HepG2 (cell line): Measurements from ENCODE around the gene ABHD10. TPM values are rescaled to one million over a fixed set of nuclear protein-coding genes. Genes with fewer than 3 reads are reported as not detected.

ENCODE experiments used
- HOXA3 ChIP-seq: sonication (generic); formaldehyde crosslinking; IDR thresholded peaks from 2 replicates; pipeline ENCODE4 v1.5.0; 2020; ENCODE audit warnings: missing genetic modification reagents
- NFATC3 ChIP-seq: sonication (generic); formaldehyde crosslinking; IDR thresholded peaks from 2 replicates; pipeline ENCODE4 v1.5.1; 2020; ENCODE audit warnings: mild to moderate bottlenecking, missing genetic modification reagents
- RXRB ChIP-seq: IDR thresholded peaks from 2 replicates; pipeline ENCODE4 v1.6.1; 2016; ENCODE audit warnings: borderline replicate concordance, missing genetic modification reagents, missing compliant biosample characterization
- SMARCC2 ChIP-seq: fragments of 450-650 bp; IDR thresholded peaks from 2 replicates; pipeline ENCODE4 v1.6.1; 2017; ENCODE audit warnings: antibody characterized with exemption, mild to moderate bottlenecking
- SOX5 ChIP-seq: IDR thresholded peaks from 2 replicates; pipeline ENCODE4 v1.6.1; 2016; ENCODE audit warnings: borderline replicate concordance
- ZNF354B ChIP-seq: sonication (generic); formaldehyde crosslinking; IDR thresholded peaks from 2 replicates; pipeline ENCODE4 v1.8.0; 2022; ENCODE audit warnings: mild to moderate bottlenecking, missing genetic modification reagents
- polyA plus RNA-seq, 8 experiments: library from polyadenylated mRNA; depleted of rRNA in 3 of 8; stranded (reverse) in 7 of 8; unstranded in 1 of 8; fragments of >200 nt; fragmentation: Illumina TruSeq in 4 of 8; extraction: Trizol in 4 of 8; gene quantifications; 2 replicates each; pipeline versions ENCODE4 v1.2.1 to v1.2.3, GENCODE V29; 2011 to 2016; ENCODE audit warnings: low read depth in 4 of 8, missing spikeins in 1 of 8, mixed read lengths in 1 of 8; ENCODE audit not compliant: insufficient read depth in 1 of 8
- total RNA-seq, 5 experiments: library from RNA; depleted of rRNA; stranded (reverse); fragments of >200 nt; fragmentation: Illumina TruSeq; extraction: Trizol; gene quantifications; 2 replicates each; pipeline ENCODE4 v1.2.3, GENCODE V29; 2016; ENCODE audit warnings: low read depth in 1 of 5
- TF ChIP-seq, protein P1 (sequence below): sonication (generic); formaldehyde crosslinking; IDR thresholded peaks from 2 replicates; pipeline ENCODE4 v1.4.0; 2020; ENCODE audit warnings: missing genetic modification reagents
- TF ChIP-seq, protein P2 (sequence below): sonication (generic); formaldehyde crosslinking; IDR thresholded peaks from 2 replicates; pipeline ENCODE4 v1.4.0; 2020; ENCODE audit warnings: missing genetic modification reagents, mild to moderate bottlenecking, borderline replicate concordance
- TF ChIP-seq, protein P3 (sequence below): IDR thresholded peaks from 2 replicates; pipeline ENCODE4 v1.6.1; 2016; ENCODE audit warnings: mild to moderate bottlenecking

Gene ABHD10
- total and polyA plus RNA-seq, 2 of the 13 experiments (the other 11 are each of a cell fraction or from before 2014, with no cell fraction given) = 22.8 to 50.2 TPM

DNA sequence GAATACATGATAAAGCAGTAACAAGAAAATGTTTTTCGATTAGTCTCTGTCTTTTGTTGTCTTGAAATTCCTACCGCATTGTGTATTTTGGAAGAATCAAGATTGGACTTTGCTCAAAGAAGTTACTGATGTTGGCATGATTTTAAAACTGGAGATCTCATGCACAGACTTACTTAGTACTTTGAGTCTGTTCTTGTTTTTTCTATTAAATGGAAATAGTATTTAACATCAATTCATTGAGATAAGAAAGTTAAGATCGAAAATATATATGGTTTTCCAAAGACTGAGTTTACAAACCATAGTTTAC, 2.6 kb downstream of the ABHD10 start (continued):
- TF ChIP-seq, protein P1, sequence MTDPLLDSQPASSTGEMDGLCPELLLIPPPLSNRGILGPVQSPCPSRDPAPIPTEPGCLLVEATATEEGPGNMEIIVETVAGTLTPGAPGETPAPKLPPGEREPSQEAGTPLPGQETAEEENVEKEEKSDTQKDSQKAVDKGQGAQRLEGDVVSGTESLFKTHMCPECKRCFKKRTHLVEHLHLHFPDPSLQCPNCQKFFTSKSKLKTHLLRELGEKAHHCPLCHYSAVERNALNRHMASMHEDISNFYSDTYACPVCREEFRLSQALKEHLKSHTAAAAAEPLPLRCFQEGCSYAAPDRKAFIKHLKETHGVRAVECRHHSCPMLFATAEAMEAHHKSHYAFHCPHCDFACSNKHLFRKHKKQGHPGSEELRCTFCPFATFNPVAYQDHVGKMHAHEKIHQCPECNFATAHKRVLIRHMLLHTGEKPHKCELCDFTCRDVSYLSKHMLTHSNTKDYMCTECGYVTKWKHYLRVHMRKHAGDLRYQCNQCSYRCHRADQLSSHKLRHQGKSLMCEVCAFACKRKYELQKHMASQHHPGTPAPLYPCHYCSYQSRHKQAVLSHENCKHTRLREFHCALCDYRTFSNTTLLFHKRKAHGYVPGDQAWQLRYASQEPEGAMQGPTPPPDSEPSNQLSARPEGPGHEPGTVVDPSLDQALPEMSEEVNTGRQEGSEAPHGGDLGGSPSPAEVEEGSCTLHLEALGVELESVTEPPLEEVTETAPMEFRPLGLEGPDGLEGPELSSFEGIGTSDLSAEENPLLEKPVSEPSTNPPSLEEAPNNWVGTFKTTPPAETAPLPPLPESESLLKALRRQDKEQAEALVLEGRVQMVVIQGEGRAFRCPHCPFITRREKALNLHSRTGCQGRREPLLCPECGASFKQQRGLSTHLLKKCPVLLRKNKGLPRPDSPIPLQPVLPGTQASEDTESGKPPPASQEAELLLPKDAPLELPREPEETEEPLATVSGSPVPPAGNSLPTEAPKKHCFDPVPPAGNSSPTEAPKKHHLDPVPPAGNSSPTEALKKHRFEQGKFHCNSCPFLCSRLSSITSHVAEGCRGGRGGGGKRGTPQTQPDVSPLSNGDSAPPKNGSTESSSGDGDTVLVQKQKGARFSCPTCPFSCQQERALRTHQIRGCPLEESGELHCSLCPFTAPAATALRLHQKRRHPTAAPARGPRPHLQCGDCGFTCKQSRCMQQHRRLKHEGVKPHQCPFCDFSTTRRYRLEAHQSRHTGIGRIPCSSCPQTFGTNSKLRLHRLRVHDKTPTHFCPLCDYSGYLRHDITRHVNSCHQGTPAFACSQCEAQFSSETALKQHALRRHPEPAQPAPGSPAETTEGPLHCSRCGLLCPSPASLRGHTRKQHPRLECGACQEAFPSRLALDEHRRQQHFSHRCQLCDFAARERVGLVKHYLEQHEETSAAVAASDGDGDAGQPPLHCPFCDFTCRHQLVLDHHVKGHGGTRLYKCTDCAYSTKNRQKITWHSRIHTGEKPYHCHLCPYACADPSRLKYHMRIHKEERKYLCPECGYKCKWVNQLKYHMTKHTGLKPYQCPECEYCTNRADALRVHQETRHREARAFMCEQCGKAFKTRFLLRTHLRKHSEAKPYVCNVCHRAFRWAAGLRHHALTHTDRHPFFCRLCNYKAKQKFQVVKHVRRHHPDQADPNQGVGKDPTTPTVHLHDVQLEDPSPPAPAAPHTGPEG = no peak
- TF ChIP-seq, protein P2, sequence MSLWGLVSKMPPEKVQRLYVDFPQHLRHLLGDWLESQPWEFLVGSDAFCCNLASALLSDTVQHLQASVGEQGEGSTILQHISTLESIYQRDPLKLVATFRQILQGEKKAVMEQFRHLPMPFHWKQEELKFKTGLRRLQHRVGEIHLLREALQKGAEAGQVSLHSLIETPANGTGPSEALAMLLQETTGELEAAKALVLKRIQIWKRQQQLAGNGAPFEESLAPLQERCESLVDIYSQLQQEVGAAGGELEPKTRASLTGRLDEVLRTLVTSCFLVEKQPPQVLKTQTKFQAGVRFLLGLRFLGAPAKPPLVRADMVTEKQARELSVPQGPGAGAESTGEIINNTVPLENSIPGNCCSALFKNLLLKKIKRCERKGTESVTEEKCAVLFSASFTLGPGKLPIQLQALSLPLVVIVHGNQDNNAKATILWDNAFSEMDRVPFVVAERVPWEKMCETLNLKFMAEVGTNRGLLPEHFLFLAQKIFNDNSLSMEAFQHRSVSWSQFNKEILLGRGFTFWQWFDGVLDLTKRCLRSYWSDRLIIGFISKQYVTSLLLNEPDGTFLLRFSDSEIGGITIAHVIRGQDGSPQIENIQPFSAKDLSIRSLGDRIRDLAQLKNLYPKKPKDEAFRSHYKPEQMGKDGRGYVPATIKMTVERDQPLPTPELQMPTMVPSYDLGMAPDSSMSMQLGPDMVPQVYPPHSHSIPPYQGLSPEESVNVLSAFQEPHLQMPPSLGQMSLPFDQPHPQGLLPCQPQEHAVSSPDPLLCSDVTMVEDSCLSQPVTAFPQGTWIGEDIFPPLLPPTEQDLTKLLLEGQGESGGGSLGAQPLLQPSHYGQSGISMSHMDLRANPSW (CRISPR knock-in tag) = no peak
- TF ChIP-seq NFATC3 (CRISPR knock-in tag) (no peak), HOXA3 (CRISPR knock-in tag) (no peak), SMARCC2 (no peak), ZNF354B (CRISPR knock-in tag) (no peak), SOX5 (CRISPR knock-in tag) (no peak), RXRB (CRISPR knock-in tag) (no peak)
- TF ChIP-seq, protein P3, sequence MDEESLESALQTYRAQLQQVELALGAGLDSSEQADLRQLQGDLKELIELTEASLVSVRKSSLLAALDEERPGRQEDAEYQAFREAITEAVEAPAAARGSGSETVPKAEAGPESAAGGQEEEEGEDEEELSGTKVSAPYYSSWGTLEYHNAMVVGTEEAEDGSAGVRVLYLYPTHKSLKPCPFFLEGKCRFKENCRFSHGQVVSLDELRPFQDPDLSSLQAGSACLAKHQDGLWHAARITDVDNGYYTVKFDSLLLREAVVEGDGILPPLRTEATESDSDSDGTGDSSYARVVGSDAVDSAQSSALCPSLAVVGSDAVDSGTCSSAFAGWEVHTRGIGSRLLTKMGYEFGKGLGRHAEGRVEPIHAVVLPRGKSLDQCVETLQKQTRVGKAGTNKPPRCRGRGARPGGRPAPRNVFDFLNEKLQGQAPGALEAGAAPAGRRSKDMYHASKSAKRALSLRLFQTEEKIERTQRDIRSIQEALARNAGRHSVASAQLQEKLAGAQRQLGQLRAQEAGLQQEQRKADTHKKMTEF = no peak
